ENCODE data around the gene SNAPC1.
"Not testable (repeated sequence)": the region's sequence is repeated elsewhere in the genome, so short reads cannot be mapped to it uniquely, and the experiment has no call there.

Gene SNAPC1

DNA sequence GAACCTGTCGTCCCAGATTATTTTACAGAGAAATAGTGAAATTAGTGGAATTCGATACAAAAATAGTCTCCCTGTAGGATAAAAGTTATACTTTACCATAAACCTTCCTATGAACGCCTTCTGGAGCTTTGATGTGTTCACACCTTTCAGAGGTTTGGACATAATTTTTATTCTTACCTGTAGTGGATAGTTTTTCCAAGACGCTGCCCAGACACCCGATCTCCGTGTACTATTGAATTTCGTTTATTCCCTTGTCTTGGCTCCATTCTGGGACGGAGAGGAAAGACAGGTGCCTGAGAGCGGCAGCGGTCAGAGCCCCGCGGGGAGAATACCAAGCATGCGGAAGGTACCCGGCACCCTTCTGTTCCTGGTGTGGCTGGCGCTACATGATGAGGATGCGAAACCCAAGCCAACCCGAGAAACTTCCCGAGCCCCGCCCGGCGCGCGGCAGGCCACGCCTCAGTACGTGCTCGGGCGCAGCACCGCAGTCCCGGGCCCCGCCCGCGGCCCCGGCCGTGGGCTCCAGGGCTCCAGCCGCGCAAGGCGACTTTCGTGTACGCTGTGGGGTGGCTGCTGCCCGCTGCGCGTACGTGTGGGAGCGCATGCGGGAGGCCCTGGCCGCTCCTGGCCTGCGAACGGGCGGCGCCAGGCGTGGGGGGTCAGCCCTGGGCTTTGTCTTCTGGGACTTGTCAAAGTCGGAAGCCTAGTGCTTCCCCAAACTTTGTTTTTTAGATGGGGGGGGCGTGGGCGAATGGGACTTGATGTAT is 11.3 kb upstream of the SNAPC1 start:
- DNase-seq: no peak

DNA sequence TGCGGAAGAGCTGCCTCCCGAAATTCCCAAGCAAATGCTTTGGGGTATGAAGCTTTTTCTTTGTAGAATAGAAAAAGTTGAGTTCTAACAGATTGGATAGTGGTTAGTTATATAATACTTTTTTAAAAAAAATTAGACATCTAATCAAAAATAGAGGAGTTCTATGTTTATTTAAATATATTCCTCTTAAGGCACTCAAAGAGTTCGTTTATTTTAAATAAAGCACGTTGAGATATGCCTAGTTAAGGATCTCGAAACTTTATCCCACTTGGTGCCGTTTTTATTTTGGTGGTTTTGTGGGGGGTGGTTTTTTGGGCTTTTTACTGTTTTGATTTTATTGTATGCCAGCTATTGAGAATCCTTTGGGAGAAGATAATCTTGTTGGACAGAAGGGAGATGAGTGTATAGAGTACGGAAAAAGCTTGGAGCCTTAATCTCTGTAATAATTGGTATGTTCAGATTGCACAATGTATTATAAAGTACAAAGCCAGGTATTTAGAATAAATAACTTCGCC is 10.7 kb upstream of the SNAPC1 start:
- DNase-seq: no peak

DNA sequence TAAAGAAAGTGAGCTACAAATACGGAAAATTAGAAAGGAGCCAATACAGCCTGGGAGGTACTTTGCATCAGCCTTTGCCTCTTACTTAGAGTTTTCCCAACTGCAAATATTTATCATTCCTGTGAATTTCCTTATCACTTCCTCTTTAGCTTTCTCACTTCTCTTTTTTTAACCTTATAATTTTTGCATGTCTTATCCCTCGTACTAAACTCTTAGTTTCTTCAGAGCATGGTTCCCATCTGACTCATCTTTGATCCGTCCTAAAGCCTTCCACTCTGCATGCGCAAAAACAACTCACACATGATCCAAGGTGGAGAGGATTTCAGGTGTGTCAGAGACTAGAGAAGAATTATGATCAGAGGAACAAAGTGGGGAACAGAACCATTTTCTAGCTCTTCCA is 9.6 kb upstream of the SNAPC1 start:
- DNase-seq: no peak

DNA sequence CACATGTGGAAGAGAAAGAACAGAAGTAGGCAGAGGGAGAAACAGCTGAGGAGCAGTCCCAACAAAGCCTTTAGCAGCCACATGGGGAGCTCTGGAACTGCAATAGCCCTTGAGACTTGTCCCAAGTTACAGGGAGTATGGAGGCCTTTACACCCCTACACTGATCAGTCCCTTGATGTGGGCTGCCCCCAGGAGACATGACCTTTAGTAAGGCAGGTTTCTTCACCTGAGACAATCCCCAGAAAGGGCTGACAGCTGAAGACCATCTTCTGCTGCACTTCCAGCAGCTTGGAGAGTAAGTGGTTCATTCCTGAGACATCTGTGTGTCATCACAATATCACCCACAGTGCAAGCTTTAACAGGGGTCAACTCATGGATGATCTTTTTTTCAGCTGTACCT is 8.6 kb upstream of the SNAPC1 start:
- no peak for DNase-seq

DNA sequence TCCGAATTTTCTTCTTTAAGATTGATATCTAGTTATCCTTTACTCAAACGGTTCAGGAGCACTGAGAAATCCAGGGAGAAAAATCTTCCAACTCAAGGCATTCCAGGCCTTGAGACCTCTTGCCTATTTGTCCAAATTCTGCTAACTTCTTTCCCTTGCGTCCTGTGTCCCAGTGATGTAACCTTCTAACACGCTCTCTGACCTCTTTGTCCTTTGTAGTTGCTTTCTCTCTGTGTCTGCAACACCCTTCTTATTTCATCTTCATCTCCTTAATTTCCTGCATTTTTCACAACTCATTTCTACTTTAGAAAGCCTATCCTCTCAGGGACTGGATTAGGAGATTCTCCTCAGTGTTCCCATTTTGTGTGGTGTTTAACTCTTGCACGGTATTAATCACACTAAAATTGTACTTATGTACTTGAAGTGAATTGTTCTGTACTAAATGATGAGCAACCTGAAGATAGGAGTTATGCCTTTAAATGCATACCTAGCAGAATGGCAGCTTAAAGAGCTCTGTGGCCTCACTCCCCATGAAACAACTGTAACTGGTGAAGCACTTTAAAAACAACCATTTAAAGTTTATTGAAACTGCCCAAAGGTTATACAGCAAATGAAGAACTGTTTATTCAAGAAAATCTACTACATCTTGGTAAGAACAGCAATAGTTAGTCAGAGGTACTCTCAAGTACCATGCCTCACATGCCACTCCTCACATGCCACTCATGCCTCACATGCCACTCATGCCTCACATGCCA is 7.4 kb upstream of the SNAPC1 start:
- no peak for DNase-seq

DNA sequence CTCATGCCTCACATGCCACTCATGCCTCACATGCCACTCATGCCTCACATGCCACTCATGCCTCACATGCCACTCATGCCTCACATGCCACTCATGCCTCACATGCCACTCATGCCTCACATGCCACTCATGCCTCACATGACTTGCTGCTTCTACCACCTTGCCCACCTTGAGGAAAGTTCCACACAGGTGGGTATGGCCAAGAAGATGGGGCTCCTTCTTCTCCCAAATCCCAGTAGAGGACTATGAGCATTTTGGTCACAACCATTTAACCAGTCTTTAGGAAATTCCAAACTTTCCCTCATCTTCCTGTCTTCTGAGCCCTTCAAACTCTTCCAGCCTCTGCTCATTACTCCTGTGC is 6.9 kb upstream of the SNAPC1 start:
- DNase-seq: not testable (repeated sequence)

DNA sequence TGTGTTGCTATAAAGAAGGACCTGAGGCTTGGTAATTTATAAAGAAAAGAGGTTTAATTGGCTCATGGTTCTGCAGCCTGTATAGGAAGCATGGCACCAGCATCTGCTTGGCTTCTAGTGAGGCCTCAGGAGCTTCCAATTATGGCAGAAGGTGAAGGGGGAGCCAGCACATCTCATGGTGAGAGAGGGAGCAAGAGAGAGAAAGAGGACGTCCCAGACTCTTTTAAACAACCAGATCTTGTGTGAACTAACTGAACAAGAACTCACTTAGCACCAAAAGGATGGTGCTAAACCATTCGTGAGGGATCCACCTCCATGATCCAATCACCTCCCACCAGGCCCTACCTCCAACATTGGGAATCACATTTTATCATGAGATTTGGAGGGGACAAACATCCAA is 6.1 kb upstream of the SNAPC1 start:
- no peak for DNase-seq

DNA sequence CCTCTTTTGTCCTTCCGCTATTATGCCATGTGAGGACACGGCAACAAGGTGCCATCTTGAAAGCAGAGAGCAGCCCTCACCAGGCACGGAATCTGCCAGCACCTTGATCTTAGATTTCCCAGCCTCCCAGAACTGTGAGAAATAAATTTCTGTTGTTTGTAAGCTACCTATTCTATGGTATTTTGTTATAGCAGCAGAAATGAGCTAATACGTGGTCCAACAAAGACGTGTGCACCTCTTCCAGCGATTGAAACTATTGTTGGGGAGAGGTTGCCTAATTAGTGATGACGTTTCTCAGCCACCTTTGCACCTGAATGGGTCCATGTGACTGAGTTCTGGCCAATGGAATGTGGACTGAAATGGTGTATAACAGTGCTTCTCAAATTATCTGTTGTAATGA is 2.3 kb upstream of the SNAPC1 start:
- DNase-seq: no peak

DNA sequence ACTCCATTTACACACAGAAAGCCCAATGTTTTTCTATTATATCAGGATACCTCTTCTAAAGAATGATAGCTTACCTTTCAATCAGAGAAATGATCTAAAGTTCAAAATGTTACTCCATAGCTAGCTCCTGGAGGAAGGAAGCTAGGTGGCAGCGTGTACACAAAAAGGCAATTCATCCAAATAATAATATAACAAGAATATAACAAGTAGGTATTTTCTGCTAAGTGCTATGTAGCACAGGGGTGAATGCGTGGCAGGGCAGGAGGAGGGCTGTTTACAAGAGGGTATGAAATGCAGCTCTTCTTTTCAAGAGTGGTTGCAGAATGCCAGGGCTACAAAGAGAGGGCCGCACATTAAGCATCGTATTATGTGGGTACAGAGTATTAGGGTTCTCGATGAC is 663 bp upstream of the SNAPC1 start:
- no peak for DNase-seq

DNA sequence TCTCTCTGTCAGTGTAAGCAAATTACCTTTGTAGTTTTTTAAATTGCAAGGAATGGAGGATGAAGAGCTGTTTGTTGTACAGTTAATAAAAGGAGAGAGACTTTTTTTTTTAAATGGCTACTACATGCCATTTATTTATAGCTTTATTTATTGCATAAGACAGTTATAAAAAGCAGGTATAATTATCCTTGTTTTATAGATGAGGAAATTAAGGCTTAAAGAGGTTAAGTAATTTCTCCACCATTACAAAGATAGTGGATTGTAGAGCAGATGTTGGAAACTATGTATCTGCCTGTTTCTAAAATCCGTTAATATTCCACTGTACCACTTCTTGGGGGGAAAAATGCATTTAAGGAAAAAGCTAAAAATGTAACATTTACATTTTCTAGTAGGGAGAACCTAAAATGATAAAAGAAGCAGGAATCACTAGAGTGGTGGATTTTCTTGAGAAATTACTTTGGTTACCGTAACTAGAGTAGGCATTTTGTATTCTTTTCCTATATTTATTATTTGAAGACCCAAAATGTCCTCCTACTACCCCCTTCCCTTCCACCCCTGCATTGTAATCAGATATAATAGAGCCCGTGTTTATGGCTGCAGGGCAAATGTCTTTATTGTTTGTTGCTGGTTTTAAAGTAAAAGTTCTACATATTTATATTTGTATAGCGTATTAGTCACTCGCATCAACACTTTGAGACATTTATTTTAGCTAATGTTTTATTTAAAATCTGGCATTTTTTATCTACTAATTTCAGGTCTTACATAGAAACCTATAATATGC is 2.3 kb downstream of the SNAPC1 start:
- DNase-seq: no peak

DNA sequence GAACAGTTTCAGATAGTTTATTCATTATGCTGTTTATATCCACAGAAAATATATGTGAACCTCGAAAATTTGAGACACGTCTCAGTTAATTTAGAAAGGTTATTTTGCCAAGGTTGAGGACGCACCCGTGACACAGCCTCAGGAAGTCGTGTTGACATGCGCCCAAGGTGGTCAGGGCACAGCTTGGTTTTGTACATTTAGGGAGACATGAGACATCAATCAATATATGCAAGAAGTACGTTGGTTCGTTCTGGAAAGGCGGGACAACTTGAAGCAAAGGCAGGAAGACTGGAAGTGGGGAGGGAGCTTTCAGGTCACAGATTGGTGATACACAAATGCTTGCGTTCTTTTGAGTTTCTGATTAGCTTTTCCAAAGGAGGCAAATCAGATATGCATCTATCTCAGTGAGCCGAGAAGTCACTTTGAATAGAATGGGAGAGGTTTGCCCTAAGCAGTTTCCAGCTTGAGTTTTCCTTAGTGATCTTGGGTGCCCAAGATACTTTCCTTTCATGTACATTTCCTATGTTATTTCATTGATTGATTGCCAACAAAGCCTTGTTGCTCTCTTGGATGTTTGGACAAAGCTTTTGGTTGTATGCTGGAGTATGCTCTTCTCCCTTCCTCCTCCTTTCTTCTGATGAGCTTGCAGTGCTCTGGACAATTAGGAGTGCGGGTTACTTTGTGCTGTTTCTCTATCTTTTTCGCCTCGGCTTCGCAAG is 3.2 kb downstream of the SNAPC1 start:
- DNase-seq: no peak

DNA sequence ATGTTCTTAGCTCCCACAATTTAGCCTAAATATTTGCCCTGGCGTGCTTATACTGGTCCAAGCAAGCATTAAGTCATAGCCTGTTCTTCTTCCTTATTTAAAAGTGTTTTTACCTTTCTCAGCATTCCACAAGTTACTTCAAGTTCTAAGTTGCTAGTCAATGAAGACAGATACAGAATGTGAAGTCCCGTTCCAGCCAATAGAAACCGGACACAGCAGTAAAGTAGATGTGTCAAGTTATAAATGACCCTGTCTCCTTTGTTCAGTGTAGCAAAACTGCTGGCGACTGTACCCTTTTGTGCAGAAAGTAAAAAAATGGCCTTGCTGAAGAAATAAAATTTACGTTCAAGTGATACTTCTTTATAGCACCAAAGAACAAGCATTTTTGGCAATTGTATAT is 3.9 kb downstream of the SNAPC1 start:
- no peak for DNase-seq

DNA sequence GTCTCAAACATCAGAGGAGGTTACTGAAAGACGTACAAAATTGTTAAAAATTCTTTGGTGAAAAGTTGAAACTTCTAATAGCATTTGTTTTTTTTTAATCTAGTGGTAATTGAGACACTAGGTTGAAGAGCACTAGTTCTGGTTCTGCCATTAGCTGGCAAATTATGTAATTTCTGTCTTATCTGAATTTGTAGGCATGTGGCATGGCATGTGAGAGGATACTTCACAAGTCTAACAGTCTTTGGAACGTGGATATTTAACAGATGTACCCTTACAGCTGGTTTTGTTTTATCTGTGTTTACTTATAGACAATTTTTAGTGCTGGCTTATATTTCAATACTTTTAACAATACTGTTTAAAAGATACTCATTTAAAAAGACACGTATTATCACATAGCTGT is 6.0 kb downstream of the SNAPC1 start:
- DNase-seq: no peak

DNA sequence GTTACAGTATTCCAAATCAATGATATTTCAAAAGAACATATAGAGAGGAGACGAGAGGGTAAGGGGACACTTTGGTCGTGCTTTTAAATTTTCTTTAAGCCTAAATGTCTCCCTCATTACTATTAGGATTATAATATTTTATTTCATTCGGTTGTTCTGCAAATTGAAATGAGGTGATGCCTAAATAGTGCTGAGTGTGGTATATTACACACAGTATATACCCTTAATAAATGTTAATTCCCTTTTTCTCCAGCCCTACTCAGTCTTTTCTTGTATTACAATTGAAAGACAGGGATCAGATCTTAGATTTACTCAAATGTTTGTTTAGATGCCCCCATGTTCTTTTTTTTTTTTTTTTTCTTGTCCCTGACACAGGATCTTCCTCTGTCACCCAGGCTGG is 7.7 kb downstream of the SNAPC1 start:
- no peak for DNase-seq

DNA sequence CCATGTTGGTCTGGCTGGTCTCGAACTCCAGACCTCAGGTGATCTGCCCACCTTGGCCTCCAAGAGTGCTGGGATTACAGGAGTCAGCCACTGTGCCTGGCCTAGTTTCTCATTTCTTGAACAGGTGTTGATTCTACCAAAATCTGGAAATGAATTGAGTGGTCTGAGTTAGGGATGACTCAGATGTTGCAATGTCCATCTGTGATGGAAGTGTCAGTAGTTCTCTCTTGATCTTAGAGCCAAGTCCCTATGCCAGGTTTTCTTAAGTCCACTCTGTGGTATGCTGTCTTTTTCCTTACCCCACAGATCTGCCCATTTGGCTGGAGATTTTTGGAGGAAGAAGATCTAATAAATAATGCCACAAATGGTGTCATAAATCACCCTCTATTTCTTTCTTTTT is 12.6 kb downstream of the SNAPC1 start:
- no peak for DNase-seq

DNA sequence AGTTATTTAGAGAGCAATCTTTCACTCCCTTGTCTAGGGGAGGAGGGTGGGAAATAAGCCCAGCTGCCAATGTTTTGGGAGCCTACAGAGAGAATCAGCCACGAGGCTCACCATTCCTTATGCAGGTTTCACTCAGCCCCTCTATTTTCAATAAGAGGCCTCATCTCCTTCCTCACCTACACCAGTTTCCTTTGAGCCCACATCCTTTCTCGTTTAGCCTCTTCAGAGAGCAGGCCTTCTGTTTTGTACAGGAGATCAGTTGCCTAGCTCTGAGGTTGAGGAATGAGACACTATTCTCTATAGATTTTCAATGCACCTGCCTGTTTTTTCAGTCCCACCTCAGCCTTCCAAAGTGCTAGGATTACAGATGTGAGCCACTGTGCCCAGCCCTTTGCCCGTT is 17.9 kb downstream of the SNAPC1 start:
- DNase-seq: no peak

DNA sequence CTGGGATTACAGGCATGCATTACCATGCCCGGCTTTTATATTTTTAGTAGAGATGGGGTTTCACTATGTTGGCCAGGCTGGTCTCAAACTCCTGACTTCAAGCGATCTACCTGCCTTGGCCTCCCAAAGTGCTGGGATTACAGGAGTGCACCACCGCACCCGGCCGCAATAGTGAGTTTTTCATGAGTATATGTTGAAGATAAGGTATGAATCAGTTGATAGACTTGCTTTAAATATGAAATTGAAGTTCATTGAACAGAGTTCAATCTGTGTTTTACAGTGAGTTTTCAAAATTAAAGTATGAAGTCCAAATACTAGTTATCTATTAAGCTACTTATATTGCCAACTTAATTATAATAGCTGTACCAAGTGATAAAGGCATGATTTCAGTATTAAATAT is 35.1 kb downstream of the SNAPC1 start:
- DNase-seq: no peak

DNA sequence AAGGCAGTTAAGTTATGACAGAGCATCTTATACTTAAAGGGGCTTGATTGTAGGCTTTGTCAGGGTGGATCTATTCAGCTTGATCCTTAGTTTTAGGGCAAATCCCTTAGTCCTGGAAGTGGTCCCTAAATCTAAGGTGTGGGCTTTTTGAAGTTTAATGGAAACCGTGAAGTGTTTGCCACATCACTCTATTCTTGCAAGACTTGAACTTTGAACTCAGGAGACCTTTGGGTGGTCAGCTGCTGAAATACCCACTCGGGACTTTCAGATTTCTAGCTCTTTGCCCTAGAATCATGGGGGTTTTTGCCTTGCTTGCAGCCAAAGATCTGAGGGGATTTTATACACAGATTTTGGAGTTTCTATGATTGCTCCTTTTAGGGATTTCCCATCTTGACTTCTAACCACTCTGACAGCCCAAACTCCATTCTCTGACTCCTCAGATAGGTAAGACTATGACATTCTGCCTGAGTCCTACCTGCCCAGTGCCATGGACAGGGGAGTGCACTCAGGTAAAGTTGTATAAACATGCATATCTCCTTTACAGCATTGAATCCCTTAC is 39.9 kb downstream of the SNAPC1 start:
- no peak for DNase-seq

DNA sequence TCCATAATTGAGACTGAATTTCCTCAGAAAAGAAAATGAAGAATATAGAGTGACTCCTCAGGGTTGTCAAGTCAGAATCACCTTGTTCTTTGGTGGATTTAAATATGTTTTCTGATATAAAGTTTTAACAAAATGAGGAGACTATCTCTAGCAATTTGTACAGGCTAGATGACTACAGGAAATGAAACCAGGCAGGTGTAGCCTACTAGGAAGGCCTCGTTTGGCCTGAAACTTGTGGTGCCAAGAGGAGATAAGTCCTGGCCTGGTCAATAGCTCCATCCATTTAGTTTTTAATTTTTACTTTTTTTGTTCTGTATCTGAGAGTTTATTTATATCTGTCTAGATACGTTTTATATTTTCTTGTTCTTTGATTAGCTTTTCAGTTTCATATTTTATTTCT is 41.5 kb downstream of the SNAPC1 start:
- DNase-seq: no peak

DNA sequence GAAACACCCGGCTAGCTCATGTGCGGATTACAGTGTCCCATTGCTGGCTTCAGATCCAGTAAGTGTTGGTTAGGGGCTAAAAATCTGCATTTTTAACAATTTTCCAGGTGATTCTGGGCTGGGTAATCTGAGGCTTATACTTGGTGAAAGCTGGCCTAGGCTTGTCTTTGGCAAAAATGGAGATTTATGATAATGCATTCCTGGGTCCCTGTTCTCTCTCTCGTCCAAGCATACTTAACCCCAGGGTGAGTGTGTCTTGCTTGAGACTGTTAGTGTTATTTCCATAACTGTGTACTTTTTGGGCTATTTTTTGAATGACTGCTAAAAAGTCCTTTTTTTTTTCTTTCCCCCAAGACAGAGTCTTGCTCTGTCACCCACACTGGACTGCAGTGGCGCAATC is 43.2 kb downstream of the SNAPC1 start:
- no peak for DNase-seq

DNA sequence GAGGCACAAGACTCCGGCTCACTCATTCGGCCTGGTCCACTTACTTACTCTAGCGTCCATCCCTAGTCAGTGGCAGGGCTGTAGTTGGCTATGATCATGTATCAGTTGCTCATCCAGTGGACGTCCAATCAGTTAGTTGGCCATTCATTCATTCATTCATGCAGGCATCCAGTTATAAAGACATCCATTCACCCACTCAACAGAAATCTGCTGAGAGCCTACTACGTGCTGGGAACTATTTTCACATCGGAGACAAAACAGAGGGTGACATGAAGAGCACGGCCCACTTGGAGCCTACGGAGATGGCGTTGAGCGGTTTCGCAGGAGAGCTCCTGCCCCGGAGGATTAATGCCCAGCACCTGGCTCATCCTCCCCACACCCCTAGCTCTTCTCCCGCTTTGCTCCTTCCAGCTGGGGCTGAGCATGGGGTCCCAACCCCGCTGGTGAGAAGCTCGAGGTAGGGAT is 49.7 kb downstream of the SNAPC1 start:
- DNase-seq: no peak

DNA sequence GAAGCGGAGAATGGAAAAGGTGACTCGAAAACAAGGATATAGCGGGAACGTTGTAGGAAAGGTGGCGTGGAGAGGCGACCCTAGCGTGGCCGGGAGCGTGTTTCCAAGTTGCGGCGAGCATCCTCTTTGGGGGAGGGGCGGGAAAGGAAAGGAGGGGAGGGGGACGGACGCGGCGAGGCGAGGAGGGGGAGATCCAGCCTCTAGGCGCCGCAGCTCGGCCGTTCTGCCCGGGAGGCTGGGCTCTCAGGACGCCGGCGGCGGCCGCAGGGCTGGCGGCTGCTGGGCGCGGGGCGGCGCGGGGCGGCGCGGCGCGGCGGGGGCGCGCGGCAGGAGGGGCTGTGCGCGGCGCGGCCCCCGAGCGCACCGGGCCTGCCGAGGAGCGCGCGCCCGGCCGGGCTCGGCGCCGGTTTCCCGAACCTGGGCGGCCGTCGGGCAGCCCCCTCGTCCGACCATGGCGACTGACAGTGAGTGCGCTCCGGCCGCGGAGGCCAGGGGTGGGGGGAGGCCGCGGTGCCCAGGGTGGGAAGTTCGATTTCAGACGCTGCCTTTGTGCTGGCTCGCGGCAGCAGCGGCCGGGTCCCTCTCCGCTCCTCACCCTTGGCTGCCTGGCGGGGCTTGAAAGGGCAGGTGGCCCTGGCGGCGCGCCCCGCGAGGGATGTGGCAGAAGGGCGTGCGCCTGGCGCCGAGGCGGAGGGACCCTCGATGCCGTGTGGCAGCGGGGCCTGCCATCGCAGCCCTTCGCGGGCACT is 50.3 kb downstream of the SNAPC1 start, which contains the start of gene SYT16:
Gene SYT16 (plus strand): TSS at position 357 of the 749 bp plus-strand sequence.
- DNase-seq: peak; percentile 20
